ENCODE results near the gene MYBPH.

The MYBPH gene

DNA sequence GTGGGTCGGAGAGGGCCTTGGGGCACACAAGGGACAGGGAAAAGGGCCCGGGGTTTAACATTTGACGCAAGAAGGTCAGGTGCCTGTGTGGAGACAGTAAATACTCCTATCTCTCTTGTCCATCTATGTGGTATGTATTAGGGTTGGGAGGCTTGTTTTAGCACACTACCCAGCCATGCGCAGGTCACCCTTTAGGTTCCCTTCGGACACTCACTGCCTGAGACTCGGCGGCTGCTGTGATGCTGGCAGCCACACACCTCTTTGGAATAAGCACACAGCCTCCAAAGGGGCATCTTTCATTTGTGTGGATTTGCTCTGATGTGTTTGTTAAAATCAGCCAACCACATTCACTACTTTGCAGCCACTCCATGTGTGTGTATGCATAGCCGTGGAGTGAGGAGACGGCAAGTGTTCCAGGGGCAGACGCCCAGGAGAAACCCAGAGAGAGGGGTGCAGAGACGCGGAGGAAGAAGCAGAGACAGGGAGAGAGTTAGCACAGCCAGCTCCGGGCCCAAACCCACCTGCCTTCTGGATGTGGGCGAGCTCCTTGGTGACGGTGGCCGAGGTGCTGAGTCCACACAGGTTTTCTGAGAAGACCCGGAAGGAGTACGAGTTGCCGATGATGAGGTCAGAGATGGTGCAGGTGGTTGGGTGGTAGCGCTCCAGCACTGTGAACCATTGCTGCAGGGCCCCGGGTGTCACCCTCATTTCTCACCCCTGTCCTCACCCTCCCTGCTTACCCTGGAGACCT is 5.7 kb downstream of the MYBPH start:
- H3K27ac Mint-ChIP-seq: no peak overlapping the region
- H3K36me3 Mint-ChIP-seq (ENCODE audit: low read depth): no peaks in the 10 kb centered on the region
- H3K4me1 Mint-ChIP-seq (ENCODE audit: low read depth): no peaks in the 10 kb centered on the region

DNA sequence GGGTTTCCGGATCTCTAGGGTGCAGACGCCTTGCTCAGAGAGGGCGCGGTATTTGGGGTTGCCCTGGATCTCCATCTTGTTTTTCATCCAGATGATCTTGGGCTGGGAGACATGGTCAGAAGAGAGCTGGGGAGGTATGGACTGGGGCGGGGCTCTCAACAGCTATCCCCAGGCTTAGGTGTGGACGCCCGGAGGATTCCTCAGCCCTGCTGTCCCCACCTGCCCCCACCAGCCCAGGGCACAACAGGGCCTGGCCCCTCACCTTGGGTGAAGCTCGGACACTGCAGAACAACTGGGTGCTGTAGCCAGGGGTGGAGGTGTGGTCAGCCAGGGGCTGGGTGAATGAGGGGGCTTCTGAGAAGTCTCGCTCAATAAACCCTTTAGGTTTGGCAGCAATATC is 6.6 kb downstream of the MYBPH start:
- Mint-ChIP-seq H3K4me3 (no peak overlapping the region), H3K27ac (no peak overlapping the region), H3K36me3 (ENCODE audit: low read depth) (no peaks in the 10 kb centered on the region), H3K4me1 (ENCODE audit: low read depth) (no peaks in the 10 kb centered on the region), H3K9me3 (no peaks in the 10 kb centered on the region), H3K27me3 (ENCODE audit: low read depth) (peaks cover 4% of the 10 kb centered on the region)

More for the DNA sequence above, 5.7 kb downstream of the MYBPH start:
- H3K9me3 Mint-ChIP-seq: no peaks in the 10 kb centered on the region
- H3K27me3 Mint-ChIP-seq (ENCODE audit: low read depth): no peaks in the 10 kb centered on the region
- H3K4me3 Mint-ChIP-seq: no peak overlapping the region

DNA sequence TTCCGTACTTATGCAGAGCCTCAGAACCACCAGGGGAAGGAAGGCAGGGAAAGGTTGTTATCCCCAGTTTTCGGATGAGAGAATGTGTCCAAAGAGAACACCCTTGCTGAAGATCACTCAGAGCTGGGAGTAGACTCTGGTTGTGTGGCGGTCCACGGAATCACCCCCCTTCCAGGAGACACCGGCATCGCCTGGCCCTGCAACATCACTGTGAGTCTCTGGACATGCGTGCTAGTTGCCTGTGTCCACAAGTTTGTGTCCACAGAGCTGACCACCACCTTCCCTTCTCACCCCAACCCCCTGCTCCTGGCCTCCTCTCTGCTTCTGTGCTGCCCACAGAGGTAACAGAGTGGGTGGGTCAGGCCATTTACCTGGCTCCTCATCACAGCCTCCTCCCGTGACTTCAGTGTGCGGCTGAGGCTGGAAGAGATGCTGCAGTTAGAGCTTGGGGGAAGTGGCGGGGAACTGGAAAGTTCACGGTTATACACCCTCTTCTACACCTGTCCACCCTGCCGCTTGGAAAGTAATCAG is 7.3 kb downstream of the MYBPH start:
- Mint-ChIP-seq H3K9me3 (no peaks in the 10 kb centered on the region), H3K27me3 (ENCODE audit: low read depth) (peaks cover 4% of the 10 kb centered on the region), H3K4me1 (ENCODE audit: low read depth) (no peaks in the 10 kb centered on the region), H3K4me3 (no peak overlapping the region), H3K36me3 (ENCODE audit: low read depth) (no peaks in the 10 kb centered on the region), H3K27ac (no peak overlapping the region)

DNA sequence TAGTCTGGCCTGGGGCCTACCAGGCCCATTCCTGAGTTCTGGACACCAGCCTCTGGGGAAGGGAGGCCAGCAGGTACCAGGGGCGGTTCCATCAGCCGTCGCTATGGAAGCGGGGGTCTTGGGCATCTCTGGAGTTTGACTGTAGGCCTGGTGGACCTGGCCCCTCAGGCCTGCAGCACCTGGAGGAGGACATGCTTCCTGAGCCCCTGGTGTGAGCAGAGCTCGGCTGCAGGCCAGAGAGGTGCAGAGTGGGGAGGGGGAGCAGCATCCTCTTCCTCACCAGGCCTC is 7.8 kb downstream of the MYBPH start:
- H3K4me1 Mint-ChIP-seq (ENCODE audit: low read depth): no peaks in the 10 kb centered on the region
- no peak overlapping the region for H3K27ac Mint-ChIP-seq
- H3K36me3 Mint-ChIP-seq (ENCODE audit: low read depth): no peaks in the 10 kb centered on the region
- H3K27me3 Mint-ChIP-seq (ENCODE audit: low read depth): peaks cover 8% of the 10 kb centered on the region
- no peaks in the 10 kb centered on the region for H3K9me3 Mint-ChIP-seq
- no peak overlapping the region for H3K4me3 Mint-ChIP-seq

GRCh38 chr1:203167026-203167912 is 8.4 kb downstream of the MYBPH start:
- Mint-ChIP-seq H3K27me3 (ENCODE audit: low read depth) (peaks cover 9% of the 10 kb centered on the region), H3K27ac (no peak overlapping the region), H3K36me3 (ENCODE audit: low read depth) (no peaks in the 10 kb centered on the region), H3K9me3 (no peaks in the 10 kb centered on the region), H3K4me3 (no peak overlapping the region), H3K4me1 (ENCODE audit: low read depth) (no peaks in the 10 kb centered on the region)

DNA sequence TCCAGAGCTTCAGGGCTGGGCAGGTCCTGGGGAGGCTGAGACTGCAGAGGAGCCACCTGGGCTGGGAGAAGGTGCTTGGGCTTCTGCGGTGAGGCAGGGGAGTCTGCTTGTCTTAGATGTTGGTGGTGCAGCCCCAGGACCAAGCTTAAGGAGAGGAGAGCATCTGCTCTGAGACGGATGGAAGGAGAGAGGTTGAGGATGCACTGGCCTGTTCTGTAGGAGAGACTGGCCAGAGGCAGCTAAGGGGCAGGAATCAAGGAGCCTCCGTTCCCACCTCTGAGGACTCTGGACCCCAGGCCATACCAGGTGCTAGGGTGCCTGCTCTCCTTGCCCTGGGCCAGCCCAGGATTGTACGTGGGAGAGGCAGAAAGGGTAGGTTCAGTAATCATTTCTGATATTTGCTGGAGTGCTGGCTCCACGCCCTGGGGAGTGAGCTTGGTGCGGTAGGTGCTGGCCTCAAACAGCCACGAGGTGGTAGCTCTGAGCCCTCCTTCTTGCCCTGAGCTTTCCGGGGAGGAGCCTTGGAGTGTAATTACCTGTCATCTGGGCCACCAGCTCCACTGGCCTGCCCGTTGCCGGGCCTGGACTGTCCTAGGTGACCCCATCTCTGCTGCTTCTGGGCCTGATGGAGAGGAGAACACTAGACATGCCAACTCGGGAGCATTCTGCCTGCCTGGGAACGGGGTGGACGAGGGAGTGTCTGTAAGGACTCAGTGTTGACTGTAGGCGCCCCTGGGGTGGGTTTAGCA is 9.3 kb downstream of the MYBPH start:
- H3K4me1 Mint-ChIP-seq (ENCODE audit: low read depth): no peaks in the 10 kb centered on the region
- H3K27me3 Mint-ChIP-seq (ENCODE audit: low read depth): peaks cover 9% of the 10 kb centered on the region
- H3K9me3 Mint-ChIP-seq: no peaks in the 10 kb centered on the region
- H3K4me3 Mint-ChIP-seq: no peak overlapping the region
- no peak overlapping the region for H3K27ac Mint-ChIP-seq
- no peaks in the 10 kb centered on the region for H3K36me3 Mint-ChIP-seq (ENCODE audit: low read depth)

- H3K36me3 Mint-ChIP-seq (ENCODE audit: low read depth): no peaks in the 10 kb centered on the region
- H3K9me3 Mint-ChIP-seq: no peaks in the 10 kb centered on the region
- no peak overlapping the region for H3K27ac Mint-ChIP-seq
- H3K4me3 Mint-ChIP-seq: no peak overlapping the region
- H3K4me1 Mint-ChIP-seq (ENCODE audit: low read depth): no peaks in the 10 kb centered on the region
- H3K27me3 Mint-ChIP-seq (ENCODE audit: low read depth): peaks cover 9% of the 10 kb centered on the region
Observed at GRCh38 chr1:203165800-203166161, 9.8 kb downstream of the MYBPH start.

- no peaks in the 10 kb centered on the region for H3K4me1 Mint-ChIP-seq (ENCODE audit: low read depth)
- H3K27me3 Mint-ChIP-seq (ENCODE audit: low read depth): peaks cover 9% of the 10 kb centered on the region
- H3K9me3 Mint-ChIP-seq: no peaks in the 10 kb centered on the region
- H3K27ac Mint-ChIP-seq: no peak overlapping the region
- H3K36me3 Mint-ChIP-seq (ENCODE audit: low read depth): no peaks in the 10 kb centered on the region
- no peak overlapping the region for H3K4me3 Mint-ChIP-seq
Observed at GRCh38 chr1:203165101-203165799, 10.4 kb downstream of the MYBPH start.

DNA sequence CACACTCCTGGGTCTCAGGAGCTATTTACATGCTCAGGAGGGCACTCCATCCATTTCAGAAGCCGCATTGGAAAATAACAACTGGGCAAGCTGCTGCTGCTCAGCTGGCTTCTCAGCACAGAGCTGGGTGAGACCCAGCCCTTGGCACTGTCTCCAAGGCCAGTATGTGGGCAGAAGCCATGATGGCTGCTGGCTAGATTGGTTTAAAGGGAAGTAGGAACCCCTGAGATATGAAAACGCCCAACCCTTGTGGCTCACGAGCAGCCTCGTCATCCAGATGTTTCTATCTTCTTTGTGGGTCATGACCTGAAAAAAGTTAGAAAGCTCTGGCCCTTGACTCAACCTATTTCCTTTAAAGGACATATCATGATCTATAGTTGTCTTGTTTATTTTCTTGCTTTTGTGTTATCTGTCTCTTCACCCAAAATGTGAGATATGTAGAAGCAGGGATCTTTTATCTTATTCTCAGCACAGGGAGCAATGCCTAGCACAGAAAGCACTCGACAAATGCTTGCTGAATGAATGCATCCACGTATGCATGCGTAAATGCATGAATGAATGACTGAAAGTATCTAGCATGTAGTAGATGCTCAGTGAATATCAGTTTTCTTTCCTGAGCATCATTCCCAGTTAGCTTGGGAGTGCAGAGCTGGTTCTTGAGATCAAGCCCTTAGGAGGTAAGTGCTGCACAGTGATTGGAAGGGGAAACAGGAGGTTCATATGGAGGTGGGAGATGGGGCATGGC is 11.6 kb downstream of the MYBPH start:
- H3K4me1 Mint-ChIP-seq (ENCODE audit: low read depth): no peaks in the 10 kb centered on the region
- no peaks in the 10 kb centered on the region for H3K9me3 Mint-ChIP-seq
- no peak overlapping the region for H3K4me3 Mint-ChIP-seq
- no peak overlapping the region for H3K27ac Mint-ChIP-seq
- H3K27me3 Mint-ChIP-seq (ENCODE audit: low read depth): peaks cover 9% of the 10 kb centered on the region
- no peaks in the 10 kb centered on the region for H3K36me3 Mint-ChIP-seq (ENCODE audit: low read depth)

DNA sequence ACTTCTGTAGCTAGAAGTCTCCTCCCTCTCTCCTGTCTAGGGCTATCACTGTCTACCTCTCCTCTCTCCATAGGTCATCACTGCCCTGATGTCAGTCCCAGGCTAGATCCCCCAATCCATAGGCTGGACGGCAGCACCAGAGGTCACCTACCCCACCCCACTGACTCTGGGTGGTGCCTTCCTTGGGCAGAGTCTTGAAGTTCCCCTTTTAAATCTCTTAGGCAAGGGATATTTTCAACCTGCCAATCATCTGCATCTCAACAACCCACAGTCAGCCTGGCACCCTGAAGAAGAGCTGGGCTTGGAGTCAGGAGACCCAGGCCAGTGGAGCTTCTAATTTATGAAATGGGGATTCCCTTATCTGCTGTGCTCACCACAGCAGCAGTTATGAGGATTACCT is 13.2 kb downstream of the MYBPH start:
- Mint-ChIP-seq H3K4me3 (no peak overlapping the region), H3K9me3 (no peaks in the 10 kb centered on the region), H3K27me3 (ENCODE audit: low read depth) (peaks cover 17% of the 10 kb centered on the region), H3K27ac (no peak overlapping the region), H3K36me3 (ENCODE audit: low read depth) (no peaks in the 10 kb centered on the region), H3K4me1 (ENCODE audit: low read depth) (no peaks in the 10 kb centered on the region)

- no peaks in the 10 kb centered on the region for H3K9me3 Mint-ChIP-seq
- H3K36me3 Mint-ChIP-seq (ENCODE audit: low read depth): no peaks in the 10 kb centered on the region
- H3K4me1 Mint-ChIP-seq (ENCODE audit: low read depth): no peaks in the 10 kb centered on the region
- H3K27ac Mint-ChIP-seq: no peak overlapping the region
- peaks cover 17% of the 10 kb centered on the region for H3K27me3 Mint-ChIP-seq (ENCODE audit: low read depth)
- no peak overlapping the region for H3K4me3 Mint-ChIP-seq
Observed at GRCh38 chr1:203161703-203162102, 13.9 kb downstream of the MYBPH start.

DNA sequence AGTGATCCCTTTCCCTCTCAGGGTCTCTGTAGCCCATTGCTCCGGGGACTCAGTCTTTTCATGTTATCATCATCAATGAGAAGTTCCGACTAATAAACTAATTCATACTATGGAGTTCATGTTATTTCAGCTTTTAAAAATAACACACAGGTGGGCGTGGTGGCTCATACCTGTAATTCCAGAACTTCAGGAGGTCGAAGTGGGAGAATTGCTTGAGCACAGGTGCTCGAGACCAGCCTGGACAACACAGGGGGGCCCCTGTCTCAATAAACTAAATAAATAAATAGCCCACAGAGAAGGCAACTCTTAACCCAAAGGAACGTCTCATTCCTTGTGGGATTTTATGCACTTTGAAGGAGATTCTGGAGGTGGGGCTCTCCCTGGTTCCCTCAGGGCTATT is 14.5 kb downstream of the MYBPH start:
- H3K9me3 Mint-ChIP-seq: no peaks in the 10 kb centered on the region
- no peak overlapping the region for H3K4me3 Mint-ChIP-seq
- H3K36me3 Mint-ChIP-seq (ENCODE audit: low read depth): no peaks in the 10 kb centered on the region
- H3K27ac Mint-ChIP-seq: no peak overlapping the region
- peaks cover 17% of the 10 kb centered on the region for H3K27me3 Mint-ChIP-seq (ENCODE audit: low read depth)
- H3K4me1 Mint-ChIP-seq (ENCODE audit: low read depth): no peaks in the 10 kb centered on the region

DNA sequence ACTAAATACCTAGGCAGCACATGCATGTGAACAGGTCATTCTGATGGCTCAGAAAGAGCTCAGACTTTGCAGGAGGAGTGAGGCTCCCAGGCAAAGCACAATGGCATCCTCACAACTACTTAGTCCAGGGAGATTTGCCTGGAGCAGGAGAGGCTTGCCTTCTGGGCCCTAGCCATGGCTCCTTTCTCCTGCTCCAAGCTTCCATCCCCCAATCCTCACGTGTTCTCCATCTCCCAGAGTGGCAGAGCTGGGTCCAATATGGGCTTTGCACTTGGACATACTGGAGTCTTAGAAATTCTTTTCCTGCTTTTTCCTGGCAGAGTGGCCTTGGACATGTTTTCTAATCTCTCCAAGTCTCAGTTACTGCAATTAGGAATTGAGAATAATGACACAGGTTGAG is 15.8 kb downstream of the MYBPH start:
- no peak overlapping the region for H3K4me3 Mint-ChIP-seq
- H3K27ac Mint-ChIP-seq: no peak overlapping the region
- peaks cover 17% of the 10 kb centered on the region for H3K27me3 Mint-ChIP-seq (ENCODE audit: low read depth)
- H3K4me1 Mint-ChIP-seq (ENCODE audit: low read depth): no peaks in the 10 kb centered on the region
- no peaks in the 10 kb centered on the region for H3K36me3 Mint-ChIP-seq (ENCODE audit: low read depth)
- H3K9me3 Mint-ChIP-seq: no peaks in the 10 kb centered on the region

All from T-helper 1 cell treated with Interleukin-12 subunit alpha and Interleukin-12 subunit beta and Interleukin-4 antibody, amounts not matched to agents 30 μg/mL and 1 μg/mL, for 36 hours (primary cell).